Measurements from ENCODE around the gene SPATA2L.

Gene SPATA2L

DNA sequence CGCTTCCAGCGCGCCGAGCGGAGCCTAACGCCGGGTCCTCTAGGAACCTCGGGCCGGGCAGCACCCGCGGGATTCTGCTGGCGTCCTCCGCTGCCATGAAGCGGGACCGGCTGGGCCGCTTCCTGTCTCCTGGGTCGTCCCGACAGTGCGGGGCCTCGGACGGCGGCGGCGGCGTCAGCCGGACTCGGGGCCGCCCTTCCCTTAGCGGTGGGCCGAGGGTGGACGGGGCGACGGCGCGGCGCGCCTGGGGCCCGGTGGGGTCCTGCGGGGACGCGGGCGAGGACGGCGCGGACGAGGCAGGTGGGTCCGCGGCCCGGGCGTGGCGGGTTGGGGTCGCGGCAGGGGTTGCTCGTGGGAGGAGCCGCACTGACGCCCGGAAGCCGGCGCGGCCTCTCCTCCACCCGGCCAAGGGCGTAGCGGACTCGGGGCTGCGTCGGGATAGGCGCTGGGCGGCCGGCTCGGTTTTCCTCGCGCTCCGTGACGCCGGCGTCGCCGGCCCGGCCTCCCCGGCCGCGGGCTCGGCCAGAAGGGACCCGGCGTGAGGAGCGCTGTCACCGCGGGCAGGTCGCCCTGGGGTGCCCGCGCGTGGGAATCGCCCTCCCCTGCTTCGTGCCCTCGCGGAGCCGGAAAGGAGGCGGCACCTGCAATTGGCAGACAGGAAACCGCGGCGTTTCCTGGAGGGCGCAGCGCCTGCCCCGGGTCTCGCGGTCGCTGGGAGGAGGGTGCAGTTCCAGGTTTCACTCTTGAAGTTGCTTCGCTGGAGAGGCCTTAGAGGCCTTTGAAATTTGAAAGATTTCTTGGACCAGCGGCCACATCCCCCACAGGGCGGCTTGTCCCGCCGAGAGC lies 20.3 kb upstream of the SPATA2L start:
- no peak for TF ChIP-seq ZFX (IDR thresholded peaks at IDR 0.05; ENCODE audit: borderline replicate concordance)
- TF ChIP-seq, protein P1, sequence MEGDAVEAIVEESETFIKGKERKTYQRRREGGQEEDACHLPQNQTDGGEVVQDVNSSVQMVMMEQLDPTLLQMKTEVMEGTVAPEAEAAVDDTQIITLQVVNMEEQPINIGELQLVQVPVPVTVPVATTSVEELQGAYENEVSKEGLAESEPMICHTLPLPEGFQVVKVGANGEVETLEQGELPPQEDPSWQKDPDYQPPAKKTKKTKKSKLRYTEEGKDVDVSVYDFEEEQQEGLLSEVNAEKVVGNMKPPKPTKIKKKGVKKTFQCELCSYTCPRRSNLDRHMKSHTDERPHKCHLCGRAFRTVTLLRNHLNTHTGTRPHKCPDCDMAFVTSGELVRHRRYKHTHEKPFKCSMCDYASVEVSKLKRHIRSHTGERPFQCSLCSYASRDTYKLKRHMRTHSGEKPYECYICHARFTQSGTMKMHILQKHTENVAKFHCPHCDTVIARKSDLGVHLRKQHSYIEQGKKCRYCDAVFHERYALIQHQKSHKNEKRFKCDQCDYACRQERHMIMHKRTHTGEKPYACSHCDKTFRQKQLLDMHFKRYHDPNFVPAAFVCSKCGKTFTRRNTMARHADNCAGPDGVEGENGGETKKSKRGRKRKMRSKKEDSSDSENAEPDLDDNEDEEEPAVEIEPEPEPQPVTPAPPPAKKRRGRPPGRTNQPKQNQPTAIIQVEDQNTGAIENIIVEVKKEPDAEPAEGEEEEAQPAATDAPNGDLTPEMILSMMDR (IDR thresholded peaks at IDR 0.05) = no peak
- H3K27ac ChIP-seq = peak overlapping the region; percentile 97

DNA sequence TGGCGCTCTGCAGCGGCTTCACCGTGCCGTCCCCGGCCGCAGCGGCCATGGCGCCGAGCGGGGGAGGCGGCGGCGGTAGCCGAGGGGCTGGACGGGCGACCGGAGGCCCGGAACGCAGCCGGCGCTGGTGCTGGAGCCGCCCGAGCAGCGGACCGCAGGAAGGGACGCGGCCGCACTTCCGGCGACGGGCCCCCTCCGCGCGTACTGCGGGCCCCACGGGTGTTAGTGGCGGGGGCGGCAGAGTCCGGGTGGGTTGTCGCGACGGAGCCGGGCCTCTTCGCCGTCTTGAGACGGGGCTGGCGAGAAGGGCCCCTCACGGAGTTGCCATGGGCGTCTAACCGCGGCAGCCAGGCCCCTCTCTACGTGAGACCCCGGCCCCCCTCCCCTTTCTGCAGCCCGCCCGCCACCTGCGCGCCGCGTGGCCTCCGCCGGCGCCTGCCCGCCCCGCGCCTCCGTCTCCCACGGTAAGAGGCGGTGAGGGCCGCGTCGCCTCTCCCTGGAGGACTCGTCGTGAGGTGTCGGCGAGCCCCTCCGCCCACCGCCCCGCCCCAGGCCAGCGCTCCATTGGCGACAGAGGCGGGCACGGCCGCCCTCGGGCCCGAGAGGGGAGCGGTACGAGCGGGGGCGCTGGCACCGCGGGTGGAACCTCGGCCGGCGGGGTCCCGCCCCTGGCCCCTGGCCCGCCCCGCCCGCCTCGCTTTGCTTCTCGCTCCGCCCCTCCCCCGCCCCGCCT lies 19.5 kb upstream of the SPATA2L start, which contains the start of the genes VPS9D1 and ZNF276:
Gene VPS9D1, minus strand, starts transcription at position 86 of the 733 bp plus-strand sequence. Its CDS starts 37 bp downstream, at position 49.
Gene ZNF276, plus strand, starts transcription at position 725 of the 733 bp plus-strand sequence. CDS start 104 bp downstream, outside the sequence.
- peak within 1 kb of the TSS; percentile 97 for H3K27ac ChIP-seq
- no peak for TF ChIP-seq ZFX (IDR thresholded peaks at IDR 0.05; ENCODE audit: borderline replicate concordance)
- TF ChIP-seq, protein P1 (IDR thresholded peaks at IDR 0.05) = no peak

DNA sequence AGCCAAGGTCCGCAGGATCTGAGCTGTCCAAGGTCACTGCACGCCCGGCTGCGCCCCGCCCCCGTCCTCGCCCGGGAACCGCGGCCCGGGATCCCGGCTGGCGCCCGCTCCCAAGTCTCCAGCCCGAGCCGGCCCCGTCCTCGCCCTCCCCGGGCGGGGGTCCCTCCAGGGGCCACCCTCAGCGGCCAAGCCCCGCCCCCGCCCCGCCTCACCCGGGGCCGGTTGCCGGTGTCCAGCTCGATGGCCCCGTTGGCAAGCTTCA lies 19.0 kb upstream of the SPATA2L start:
- TF ChIP-seq, protein P1 (IDR thresholded peaks at IDR 0.05) = no peak
- TF ChIP-seq ZFX (IDR thresholded peaks at IDR 0.05; ENCODE audit: borderline replicate concordance) = no peak
- H3K27ac ChIP-seq = peak overlapping the region; percentile 97

DNA sequence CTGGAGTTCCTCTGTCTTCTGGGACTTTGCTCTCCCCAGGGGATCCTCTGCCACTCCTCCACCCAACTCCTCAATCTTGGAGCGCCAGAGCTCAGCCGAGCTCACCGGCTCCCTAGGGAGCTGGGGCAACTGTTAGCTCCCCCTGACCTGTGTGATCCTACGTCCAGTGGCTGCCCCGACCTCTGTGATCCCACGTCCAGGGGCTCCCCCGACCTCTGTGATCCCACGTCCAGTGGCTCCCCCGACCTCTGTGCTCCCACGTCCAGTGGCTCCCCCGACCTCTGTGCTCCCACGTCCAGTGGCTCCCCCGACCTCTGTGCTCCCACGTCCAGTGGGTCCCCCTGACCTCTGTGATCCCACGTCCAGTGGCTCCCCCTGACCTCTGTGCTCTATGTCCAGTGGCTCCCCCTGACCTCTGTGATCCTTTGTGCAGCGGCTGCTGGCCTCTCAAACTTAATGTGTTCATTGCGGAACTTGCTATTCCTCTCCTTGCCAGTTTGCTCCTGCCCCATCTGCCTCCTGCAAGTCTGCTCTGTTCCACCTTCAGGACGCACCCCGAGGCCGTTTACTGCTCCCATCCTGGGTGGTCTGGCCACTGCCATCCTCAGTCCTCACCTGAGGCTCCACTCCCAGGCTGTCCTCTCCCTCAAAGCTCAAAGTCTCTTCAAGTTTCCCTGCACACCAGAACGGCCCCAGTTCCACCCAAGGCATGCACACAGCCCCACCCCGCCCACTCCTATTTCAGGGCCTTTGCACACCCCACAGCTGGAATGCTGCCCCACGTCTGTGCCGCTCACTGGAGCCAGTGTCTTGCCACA lies 16.4 kb upstream of the SPATA2L start:
- no peak for TF ChIP-seq ZFX (IDR thresholded peaks at IDR 0.05; ENCODE audit: borderline replicate concordance)
- H3K27ac ChIP-seq = peak overlapping the region; percentile 97

DNA sequence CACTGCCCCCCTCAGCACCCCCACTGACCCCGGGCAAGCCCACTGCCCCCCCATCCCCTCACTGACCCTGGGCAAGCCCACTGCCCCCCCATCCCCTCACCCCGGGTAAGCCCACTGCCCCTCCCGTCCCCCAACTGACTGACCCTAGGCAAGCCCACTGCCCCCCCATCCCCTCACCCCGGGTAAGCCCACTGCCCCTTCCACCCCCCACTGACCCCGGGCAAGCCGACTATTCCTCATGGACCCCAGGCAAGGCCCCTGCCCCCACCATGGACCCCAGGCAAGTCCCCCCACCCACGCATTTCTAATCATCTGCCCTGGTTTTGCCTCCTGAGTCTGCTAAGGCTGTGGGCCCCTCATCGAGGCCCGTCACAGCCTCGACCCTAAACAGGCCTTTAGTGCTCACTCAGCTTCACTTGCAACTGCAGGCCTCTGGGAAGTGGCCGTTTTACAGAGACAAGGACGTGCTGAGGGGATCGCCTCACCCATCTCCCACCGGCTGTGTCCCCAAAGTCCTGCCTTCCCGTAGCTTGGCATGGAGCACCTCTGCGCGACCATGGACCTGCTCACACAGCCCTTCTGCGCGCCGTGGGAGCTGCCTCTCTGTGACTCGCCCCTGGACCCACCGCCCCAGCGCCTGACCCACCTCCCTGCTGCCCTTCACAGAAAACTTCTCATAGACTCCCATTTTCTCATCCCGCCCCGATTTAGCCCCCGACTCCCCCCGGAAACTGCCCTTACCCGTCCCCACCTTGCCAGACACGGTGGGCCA lies 15.6 kb upstream of the SPATA2L start:
- no peak for TF ChIP-seq ZFX (IDR thresholded peaks at IDR 0.05; ENCODE audit: borderline replicate concordance)
- TF ChIP-seq, protein P1 (IDR thresholded peaks at IDR 0.05) = no peak
- peak overlapping the region; percentile 97 for H3K27ac ChIP-seq

DNA sequence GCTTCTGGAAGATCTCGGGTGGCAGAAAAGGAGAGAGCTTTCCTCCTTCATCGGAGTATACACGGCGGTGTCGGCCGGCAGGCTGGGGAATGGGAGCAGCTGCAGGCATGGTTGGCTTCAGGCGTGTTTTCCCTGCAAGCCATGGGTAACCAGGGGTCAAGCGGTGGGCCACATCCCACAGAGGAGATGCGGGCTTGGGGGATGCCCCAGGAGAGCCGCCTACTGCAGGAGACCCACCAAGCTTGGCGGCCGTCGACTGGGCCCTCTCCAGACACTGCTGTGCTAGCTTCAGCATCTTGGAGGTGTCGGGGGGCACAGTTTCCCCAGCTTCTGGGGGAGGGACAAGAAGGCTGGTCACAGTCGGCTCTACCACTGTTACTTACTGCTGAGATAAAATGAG lies 15.0 kb upstream of the SPATA2L start:
- peak overlapping the region; percentile 34 for H3K27ac ChIP-seq
- TF ChIP-seq ZFX (IDR thresholded peaks at IDR 0.05; ENCODE audit: borderline replicate concordance) = no peak
- TF ChIP-seq, protein P1 (IDR thresholded peaks at IDR 0.05) = no peak

Measured in 22Rv1 (cell line).